Erythroblast (primary cell): ENCODE data around the gene SLC29A1.

Experiments used
- GATA1 ChIP-seq: IDR thresholded peaks from 2 replicates; pipeline ENCODE4 v1.6.1; 2011; ENCODE audit warnings: low read depth, mild to moderate bottlenecking, control low read depth, low read length, moderate library complexity
- POLR2A ChIP-seq: IDR thresholded peaks from 2 replicates; pipeline ENCODE4 v1.6.1; 2011; ENCODE audit warnings: mild to moderate bottlenecking, low read length

DNA sequence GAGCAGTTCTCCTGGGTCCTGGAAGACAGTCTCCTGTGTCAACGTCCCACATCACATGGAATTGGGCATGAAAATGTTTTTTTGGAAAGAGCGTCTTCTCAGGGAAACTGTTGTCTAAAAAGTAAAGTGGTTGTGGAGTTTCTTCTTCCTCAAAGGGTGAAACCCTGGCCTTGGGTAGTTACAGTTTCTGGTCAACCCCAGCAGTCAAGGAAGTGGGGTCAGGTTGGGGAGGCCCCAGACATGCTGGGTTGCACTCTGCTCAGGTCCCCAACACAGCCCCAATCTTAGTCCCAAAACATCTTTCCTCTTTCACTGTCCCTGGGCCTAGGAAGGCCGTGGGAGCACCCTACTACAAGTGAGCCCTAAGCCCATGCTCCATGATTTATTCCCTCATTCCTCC is 43.0 kb downstream of the SLC29A1 start:
- no peak for TF ChIP-seq POLR2A
- TF ChIP-seq GATA1: no peak
